Cardiac ventricle fibroblast (primary cell): ENCODE data around the gene CPE. TPM values are rescaled to one million over a fixed set of nuclear protein-coding genes. Genes with fewer than 3 reads are reported as not detected.

Experiments used
- total RNA-seq: library from RNA; depleted of rRNA; stranded (reverse); fragments of >200 nt; gene quantifications from 2 replicates; pipeline ENCODE4 v1.2.3, GENCODE V29; 2015

The CPE gene
- 6.3 and 7.9 TPM in 2 replicates for total RNA-seq

GRCh38 chr4:165378745-165379677 is at the start of gene CPE:
Gene CPE, plus strand, starts transcription at chr4:165379008. Its CDS starts 214 bp downstream, at chr4:165379222.

Other genes with a start within 250 kb of the CPE start
- 5.8 and 6.4 TPM in 2 replicates for gene KLHL2, start 171.4 kb upstream of the CPE start, total RNA-seq
- gene MSMO1, start 51.3 kb upstream of the CPE start, total RNA-seq: 41.0 and 44.5 TPM in 2 replicates